IMR-90 (cell line): ENCODE measurements around the gene GNA14.
"Not testable (repeated sequence)": the region's sequence is repeated elsewhere in the genome, so short reads cannot be mapped to it uniquely, and the experiment has no call there.

Experiments used
- BHLHE40 ChIP-seq: fragments of 150-350 bp; IDR thresholded peaks from 2 replicates; pipeline ENCODE4 v1.6.1; 2016; ENCODE audit warnings: mild to moderate bottlenecking, low read depth, low read length
- CEBPB ChIP-seq: IDR thresholded peaks from 2 replicates; pipeline ENCODE4 v1.6.1; 2012; ENCODE audit warnings: low read depth, low read length, improper control_type of control experiment
- CHD1 ChIP-seq: IDR thresholded peaks from 2 replicates; pipeline ENCODE4 v1.6.1; 2012; ENCODE audit warnings: low read depth, low read length, improper control_type of control experiment
- CTCF ChIP-seq: conservative IDR thresholded peaks from 2 replicates; pipeline ENCODE4 v1.5.1; 2012; ENCODE audit warnings: mild to moderate bottlenecking, low read depth, low read length, improper control_type of control experiment
- FOS ChIP-seq: fragments of 150-350 bp; IDR thresholded peaks from 2 replicates; pipeline ENCODE4 v1.6.1; 2016; ENCODE audit warnings: low read depth, low read length
- MAFK ChIP-seq: IDR thresholded peaks from 2 replicates; pipeline ENCODE4 v1.6.1; 2012; ENCODE audit warnings: low read depth, low read length, improper control_type of control experiment
- MXI1 ChIP-seq: IDR thresholded peaks from 2 replicates; pipeline ENCODE4 v1.6.1; 2012; ENCODE audit warnings: low read depth, mild to moderate bottlenecking, low read length, moderate library complexity, borderline replicate concordance
- POLR2A ChIP-seq: IDR thresholded peaks from 2 replicates; pipeline ENCODE4 v1.6.1; 2012; ENCODE audit warnings: mild to moderate bottlenecking, low read depth, low read length
- RAD21 ChIP-seq: IDR thresholded peaks from 2 replicates; pipeline ENCODE4 v1.6.1; 2012; ENCODE audit warnings: low read length, improper control_type of control experiment
- RCOR1 ChIP-seq: IDR thresholded peaks from 2 replicates; pipeline ENCODE4 v1.6.1; 2012; ENCODE audit warnings: mild to moderate bottlenecking, low read length, improper control_type of control experiment; ENCODE audit not compliant: insufficient replicate concordance
- RFX5 ChIP-seq: IDR thresholded peaks from 2 replicates; pipeline ENCODE4 v1.8.0; 2012; ENCODE audit warnings: low read depth, mild to moderate bottlenecking, low read length, moderate library complexity
- TF ChIP-seq, protein P1 (sequence below): fragments of 150-350 bp; IDR thresholded peaks from 2 replicates; pipeline ENCODE4 v1.6.1; 2017; ENCODE audit warnings: mild to moderate bottlenecking, antibody characterized with exemption, low read length, low read depth
- TF ChIP-seq, protein P2 (sequence below): fragments of 150-350 bp; IDR thresholded peaks from 2 replicates; pipeline ENCODE4 v1.6.1; 2016; ENCODE audit warnings: low read depth, mild to moderate bottlenecking, low read length, moderate library complexity, borderline replicate concordance

- TF ChIP-seq POLR2A, CTCF, BHLHE40, MXI1, RAD21, MAFK, CEBPB, FOS, RFX5, RCOR1, CHD1: not testable (repeated sequence)
- TF ChIP-seq, protein P1, sequence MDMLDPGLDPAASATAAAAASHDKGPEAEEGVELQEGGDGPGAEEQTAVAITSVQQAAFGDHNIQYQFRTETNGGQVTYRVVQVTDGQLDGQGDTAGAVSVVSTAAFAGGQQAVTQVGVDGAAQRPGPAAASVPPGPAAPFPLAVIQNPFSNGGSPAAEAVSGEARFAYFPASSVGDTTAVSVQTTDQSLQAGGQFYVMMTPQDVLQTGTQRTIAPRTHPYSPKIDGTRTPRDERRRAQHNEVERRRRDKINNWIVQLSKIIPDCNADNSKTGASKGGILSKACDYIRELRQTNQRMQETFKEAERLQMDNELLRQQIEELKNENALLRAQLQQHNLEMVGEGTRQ: not testable (repeated sequence)
- TF ChIP-seq, protein P2, sequence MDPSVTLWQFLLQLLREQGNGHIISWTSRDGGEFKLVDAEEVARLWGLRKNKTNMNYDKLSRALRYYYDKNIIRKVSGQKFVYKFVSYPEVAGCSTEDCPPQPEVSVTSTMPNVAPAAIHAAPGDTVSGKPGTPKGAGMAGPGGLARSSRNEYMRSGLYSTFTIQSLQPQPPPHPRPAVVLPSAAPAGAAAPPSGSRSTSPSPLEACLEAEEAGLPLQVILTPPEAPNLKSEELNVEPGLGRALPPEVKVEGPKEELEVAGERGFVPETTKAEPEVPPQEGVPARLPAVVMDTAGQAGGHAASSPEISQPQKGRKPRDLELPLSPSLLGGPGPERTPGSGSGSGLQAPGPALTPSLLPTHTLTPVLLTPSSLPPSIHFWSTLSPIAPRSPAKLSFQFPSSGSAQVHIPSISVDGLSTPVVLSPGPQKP: not testable (repeated sequence)
These were observed 157.8 kb downstream of the GNA14 start for GRCh38 chr9:77490279-77490678.
